Erythroblast (primary cell): ENCODE data around the gene DDB1.

Experiments used
- DNase-seq, 2 experiments: peaks; one replicate each; lab custom pipeline; 2025; lab: John Stamatoyannopoulos, UW
- GATA1 ChIP-seq: IDR thresholded peaks from 2 replicates; pipeline ENCODE4 v1.6.1; 2011; ENCODE audit warnings: low read depth, mild to moderate bottlenecking, control low read depth, low read length, moderate library complexity
- POLR2A ChIP-seq: IDR thresholded peaks from 2 replicates; pipeline ENCODE4 v1.6.1; 2011; ENCODE audit warnings: mild to moderate bottlenecking, low read length

The DDB1 gene

GRCh38 chr11:61362542-61362875 is 29.6 kb upstream of the DDB1 start:
- DNase-seq, result peak; percentile 79 to 81

GRCh38 chr11:61361741-61362541 is 29.0 kb upstream of the DDB1 start, which contains the start of the genes CYB561A3 and TMEM138:
TSS of gene CYB561A3 (minus strand) at chr11:61361882. CDS start at chr11:61356713, 5,169 bp downstream.
TSS of gene TMEM138 (plus strand) at chr11:61362374. CDS start at chr11:61364391, 2,017 bp downstream.
- no peak for TF ChIP-seq GATA1
- peak; percentile 98 for TF ChIP-seq POLR2A
- DNase-seq, result peak; percentile 95 to 96

More at GRCh38 chr11:61362542-61362875, 29.6 kb upstream of the DDB1 start:
- TF ChIP-seq GATA1 (no peak), POLR2A (no peak)

- peak in 1 of 2 experiments; percentile 36 for DNase-seq
- TF ChIP-seq GATA1 (no peak), POLR2A (no peak)
These were observed 28.4 kb upstream of the DDB1 start for GRCh38 chr11:61361237-61361740.

- no peak for DNase-seq
- TF ChIP-seq GATA1 (no peak), POLR2A (no peak)
These were observed 26.6 kb upstream of the DDB1 start for GRCh38 chr11:61359516-61359915.

GRCh38 chr11:61358566-61358965 is 25.7 kb upstream of the DDB1 start:
- no peak for DNase-seq
- TF ChIP-seq POLR2A, result no peak
- TF ChIP-seq GATA1, result no peak

GRCh38 chr11:61357894-61358239 is 25.0 kb upstream of the DDB1 start:
- TF ChIP-seq POLR2A (no peak), GATA1 (no peak)
- no peak for DNase-seq

- no peak for TF ChIP-seq GATA1
- no peak for TF ChIP-seq POLR2A
- no peak for DNase-seq
These were observed 24.5 kb upstream of the DDB1 start for GRCh38 chr11:61357233-61357893.

GRCh38 chr11:61356706-61357105 is 23.8 kb upstream of the DDB1 start:
- no peak for TF ChIP-seq POLR2A
- no peak for TF ChIP-seq GATA1
- DNase-seq, result no peak

- DNase-seq, result no peak
- TF ChIP-seq POLR2A, result no peak
- no peak for TF ChIP-seq GATA1
These were observed 21.3 kb upstream of the DDB1 start for GRCh38 chr11:61354208-61354607.

- peak; percentile 35 to 38 for DNase-seq
- no peak for TF ChIP-seq POLR2A
These were observed 20.5 kb upstream of the DDB1 start for GRCh38 chr11:61353131-61354067.

GRCh38 chr11:61352038-61352437 is 19.1 kb upstream of the DDB1 start:
- no peak for TF ChIP-seq GATA1
- no peak for TF ChIP-seq POLR2A
- DNase-seq, result no peak

- TF ChIP-seq POLR2A (no peak), GATA1 (no peak)
- no peak for DNase-seq
These were observed 17.9 kb upstream of the DDB1 start for GRCh38 chr11:61350803-61351202.

- DNase-seq, result no peak
- no peak for TF ChIP-seq GATA1
- TF ChIP-seq POLR2A, result no peak
These were observed 17.4 kb upstream of the DDB1 start for GRCh38 chr11:61350336-61350735.
